Prostate gland (tissue), 2 donors: Measurements from ENCODE around the gene ZBTB44.

Experiments
- CTCF ChIP-seq, 4 experiments: fragments of 200-600 bp in 2 of 4; fragments of 450-650 bp in 2 of 4; sonication (generic) in 2 of 4; IDR thresholded peaks; 1 replicate in 3 of 4; 2 replicates in 1 of 4; pipeline ENCODE4 v1.5.1; 2016 to 2019; ENCODE audit warnings: antibody characterized with exemption in 4 of 4, mild to moderate bottlenecking in 2 of 4, moderate library complexity in 2 of 4
- POLR2A ChIP-seq: fragments of 450-650 bp; IDR thresholded peaks from one replicate; pipeline ENCODE4 v1.6.1; 2016; ENCODE audit warnings: antibody characterized with exemption, mild to moderate bottlenecking
- POLR2AphosphoS5 ChIP-seq: sonication (generic); formaldehyde crosslinking; IDR thresholded peaks from one replicate; pipeline ENCODE4 v1.6.1; 2017; ENCODE audit warnings: antibody characterized with exemption

- TF ChIP-seq CTCF (IDR thresholded peaks at IDR 0.05) (no peak), POLR2A (no peak), POLR2AphosphoS5 (no peak)
These were observed 68.4 kb downstream of the ZBTB44 start for GRCh38 chr11:130246270-130246669.
